HFF-Myc (cell line): Measurements from ENCODE around the gene NRCAM.

Experiments
- DNase-seq: peaks from one replicate; pipeline ENCODE4 v3.0.0-alpha.2; 2011; ENCODE audit warnings: low read depth; ENCODE audit errors: extremely low read depth
- H3K4me3 ChIP-seq: replicated peaks from 2 replicates; pipeline ENCODE4 v1.5.1; 2011; ENCODE audit warnings: low read depth, mild to moderate bottlenecking, control low read depth, low read length
- TF ChIP-seq, protein P1 (sequence below): IDR thresholded peaks from 2 replicates; pipeline ENCODE4 v1.5.1; 2012; ENCODE audit warnings: mild to moderate bottlenecking, low read depth, low read length, control low read depth; ENCODE audit errors: missing control alignments

NRCAM gene

DNA sequence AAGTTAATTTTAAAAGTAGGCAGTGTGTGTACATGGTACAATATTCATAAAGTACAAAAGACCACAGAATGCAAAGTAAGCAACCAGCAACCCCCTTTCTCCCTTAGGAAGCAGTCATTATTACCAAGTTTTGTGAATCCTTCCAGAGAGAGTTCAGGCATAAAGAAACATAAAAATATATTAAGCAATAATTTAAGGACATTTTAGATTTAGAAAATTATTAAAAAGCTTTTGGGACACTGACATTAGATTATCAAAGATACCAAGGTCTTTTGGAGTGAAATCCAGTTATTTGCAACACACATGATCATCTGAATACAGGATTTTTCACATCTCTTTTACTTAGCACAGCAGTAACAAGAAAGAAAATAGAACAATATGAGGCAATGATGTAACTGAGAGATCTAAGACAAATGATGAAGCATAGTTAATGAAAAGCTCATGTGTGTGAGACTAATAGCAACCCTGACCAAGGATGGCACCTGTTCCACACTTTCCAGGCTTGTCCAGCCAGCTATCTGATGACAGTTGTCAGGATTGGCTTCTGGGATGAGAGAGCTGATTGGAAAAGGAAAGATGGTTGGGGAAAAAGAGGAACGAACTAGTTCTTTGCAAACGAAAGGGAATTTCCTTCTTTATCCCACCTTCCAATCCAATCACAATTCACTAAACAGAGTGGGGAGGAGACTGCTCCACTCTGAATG lies 210.6 kb downstream of the NRCAM start:
- DNase-seq: no peak
- H3K4me3 ChIP-seq: no peak overlapping the region
- TF ChIP-seq, protein P1, sequence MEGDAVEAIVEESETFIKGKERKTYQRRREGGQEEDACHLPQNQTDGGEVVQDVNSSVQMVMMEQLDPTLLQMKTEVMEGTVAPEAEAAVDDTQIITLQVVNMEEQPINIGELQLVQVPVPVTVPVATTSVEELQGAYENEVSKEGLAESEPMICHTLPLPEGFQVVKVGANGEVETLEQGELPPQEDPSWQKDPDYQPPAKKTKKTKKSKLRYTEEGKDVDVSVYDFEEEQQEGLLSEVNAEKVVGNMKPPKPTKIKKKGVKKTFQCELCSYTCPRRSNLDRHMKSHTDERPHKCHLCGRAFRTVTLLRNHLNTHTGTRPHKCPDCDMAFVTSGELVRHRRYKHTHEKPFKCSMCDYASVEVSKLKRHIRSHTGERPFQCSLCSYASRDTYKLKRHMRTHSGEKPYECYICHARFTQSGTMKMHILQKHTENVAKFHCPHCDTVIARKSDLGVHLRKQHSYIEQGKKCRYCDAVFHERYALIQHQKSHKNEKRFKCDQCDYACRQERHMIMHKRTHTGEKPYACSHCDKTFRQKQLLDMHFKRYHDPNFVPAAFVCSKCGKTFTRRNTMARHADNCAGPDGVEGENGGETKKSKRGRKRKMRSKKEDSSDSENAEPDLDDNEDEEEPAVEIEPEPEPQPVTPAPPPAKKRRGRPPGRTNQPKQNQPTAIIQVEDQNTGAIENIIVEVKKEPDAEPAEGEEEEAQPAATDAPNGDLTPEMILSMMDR: no peak

DNA sequence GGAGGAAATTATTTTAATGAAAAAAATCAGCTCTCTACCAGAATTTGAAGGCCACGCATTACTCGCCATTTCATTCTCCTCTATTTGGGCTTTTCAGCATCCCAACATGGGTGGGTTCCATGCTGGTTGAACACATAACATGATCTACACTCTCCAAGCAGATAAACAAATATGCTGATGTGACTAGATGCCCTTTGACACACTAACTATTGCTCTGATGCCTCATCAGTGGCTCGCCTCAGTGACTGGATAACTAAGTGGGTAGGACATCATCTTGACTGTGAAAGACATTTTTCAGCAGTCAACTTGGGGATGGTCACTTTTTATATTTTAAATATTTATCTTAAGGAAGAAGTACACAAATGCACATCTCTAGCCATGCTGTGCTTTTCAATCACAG lies 212.1 kb downstream of the NRCAM start:
- no peak for DNase-seq
- TF ChIP-seq, protein P1: no peak
- no peak overlapping the region for H3K4me3 ChIP-seq

DNA sequence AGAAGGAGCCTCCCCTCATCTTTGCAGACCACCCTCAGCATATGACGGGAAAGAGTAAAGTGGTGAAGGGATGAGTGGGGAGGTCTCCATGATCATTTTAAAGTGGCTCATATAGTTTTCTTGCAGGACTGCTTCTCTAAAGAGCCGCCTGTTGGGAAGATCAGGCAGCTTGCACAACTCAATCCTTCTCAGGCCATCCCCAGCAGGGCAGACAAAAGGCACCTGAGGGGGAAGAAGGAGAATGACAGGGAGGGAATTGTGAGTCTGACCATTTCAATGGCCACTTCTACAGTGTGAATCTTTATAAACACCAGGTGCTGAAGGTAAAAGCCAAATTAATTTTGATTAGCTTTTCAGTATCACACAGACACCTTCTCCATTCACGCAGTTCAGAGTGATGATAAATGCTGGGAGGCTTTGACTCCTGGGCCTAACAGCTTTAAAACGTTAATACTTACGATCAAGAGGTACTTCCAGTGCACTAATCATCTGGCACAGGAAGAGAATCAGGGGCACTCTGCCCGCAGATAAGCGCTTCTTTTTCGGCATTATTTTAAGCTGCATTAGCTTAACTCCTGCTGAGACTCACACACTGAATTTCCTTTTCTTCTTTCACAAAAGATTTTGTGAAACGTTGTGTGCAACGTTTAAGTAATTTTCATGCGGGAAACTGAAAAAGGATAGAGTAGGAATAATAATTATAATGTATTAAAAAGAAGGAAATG lies 216.6 kb downstream of the NRCAM start:
- DNase-seq: no peak
- no peak overlapping the region for H3K4me3 ChIP-seq
- TF ChIP-seq, protein P1: no peak

DNA sequence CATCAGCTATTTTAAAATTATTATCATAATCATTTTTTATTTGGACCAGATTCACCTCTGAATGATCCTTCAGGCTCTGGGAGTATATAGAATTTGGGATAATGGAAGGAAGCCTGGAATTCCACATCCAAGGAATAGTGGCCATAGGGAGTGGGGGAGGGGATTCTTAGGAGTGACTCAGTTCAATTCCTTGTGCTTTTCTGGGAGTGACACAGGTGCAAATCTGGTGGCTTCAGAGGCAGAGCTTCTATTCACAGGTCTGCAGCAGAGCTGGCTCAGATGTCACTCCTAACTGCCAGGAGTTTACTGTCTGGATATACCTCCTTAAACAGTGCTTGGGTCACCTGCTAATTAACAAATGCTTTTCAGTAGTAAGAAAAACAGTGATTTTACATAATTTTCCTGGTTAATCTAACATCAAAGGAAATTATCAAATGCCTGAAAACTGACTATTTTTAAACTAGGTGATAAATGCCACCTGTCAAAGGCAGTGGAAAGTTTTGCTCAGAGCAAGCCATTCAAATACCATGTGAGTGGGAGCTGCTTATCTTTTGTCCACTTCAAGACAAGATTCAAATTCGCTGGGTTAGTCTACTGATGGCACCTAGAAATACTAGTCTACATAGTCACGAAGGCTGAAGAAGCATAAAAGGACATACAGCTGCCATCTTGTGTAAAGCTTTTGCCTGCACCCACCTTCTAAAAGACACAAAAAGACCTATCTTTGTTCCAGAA lies 219.4 kb downstream of the NRCAM start:
- TF ChIP-seq, protein P1: no peak
- DNase-seq: no peak
- no peak overlapping the region for H3K4me3 ChIP-seq

DNA sequence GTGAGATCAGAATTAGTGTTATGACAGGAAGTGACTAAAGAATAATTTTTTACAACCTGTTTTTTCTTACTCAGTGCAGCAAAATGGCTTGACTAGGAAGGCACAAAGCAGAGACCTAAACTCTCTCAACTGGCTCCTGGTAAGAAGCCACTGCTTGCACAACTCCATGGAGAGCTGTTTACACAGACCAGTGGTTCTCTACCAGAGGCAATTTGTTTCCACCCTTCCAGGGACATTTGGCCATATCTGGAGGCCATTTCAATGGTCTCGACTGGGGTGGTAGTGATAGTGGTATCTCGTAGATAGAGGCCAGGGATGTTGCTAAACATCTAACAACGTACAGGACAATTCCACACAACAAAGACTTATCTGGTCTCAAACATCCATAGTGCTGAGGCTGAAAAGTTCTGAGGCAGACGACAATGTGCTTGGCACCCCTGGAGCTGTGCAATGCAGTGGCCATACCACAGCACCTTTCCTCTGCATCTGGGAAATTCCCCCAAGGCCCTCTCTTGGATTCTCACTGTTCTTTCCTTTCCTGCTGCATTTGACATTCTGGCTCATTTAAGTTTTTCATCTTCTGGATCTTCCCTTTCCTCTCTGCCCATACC lies 220.7 kb downstream of the NRCAM start:
- TF ChIP-seq, protein P1: no peak
- H3K4me3 ChIP-seq: no peak overlapping the region
- DNase-seq: no peak

DNA sequence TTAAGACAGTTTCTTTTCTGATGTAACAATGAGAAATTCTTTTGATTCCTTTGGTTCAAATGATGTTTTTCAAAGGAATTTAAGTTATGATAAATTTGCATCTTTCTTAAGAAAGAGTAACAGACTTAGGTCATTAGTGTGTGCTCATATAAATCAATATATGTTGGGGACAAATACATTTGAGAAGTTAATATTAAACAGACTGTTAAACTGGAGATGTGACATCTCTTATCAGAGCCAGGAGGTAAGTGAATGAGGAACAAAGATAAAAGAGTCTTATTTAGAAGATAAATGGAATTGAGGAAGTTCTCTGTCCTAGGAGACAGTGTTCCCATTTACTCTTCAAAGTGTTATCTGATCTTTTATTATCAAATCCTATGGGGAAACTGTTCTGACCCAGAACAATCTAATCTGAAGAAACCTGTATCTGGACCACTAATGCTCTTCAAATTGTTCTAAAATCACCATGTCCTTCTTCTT lies 221.2 kb downstream of the NRCAM start:
- H3K4me3 ChIP-seq: no peak overlapping the region
- TF ChIP-seq, protein P1: no peak
- no peak for DNase-seq
